ENCODE data around the gene SEMA4G. TPM values are rescaled to one million over a fixed set of nuclear protein-coding genes. Genes with fewer than 3 reads are reported as not detected.
"Not testable (repeated sequence)": the region's sequence is repeated elsewhere in the genome, so short reads cannot be mapped to it uniquely, and the experiment has no call there.

SEMA4G gene
- total and polyA plus RNA-seq, 8 donors, result 2.7 to 44.2 (median 33.9) TPM

DNA sequence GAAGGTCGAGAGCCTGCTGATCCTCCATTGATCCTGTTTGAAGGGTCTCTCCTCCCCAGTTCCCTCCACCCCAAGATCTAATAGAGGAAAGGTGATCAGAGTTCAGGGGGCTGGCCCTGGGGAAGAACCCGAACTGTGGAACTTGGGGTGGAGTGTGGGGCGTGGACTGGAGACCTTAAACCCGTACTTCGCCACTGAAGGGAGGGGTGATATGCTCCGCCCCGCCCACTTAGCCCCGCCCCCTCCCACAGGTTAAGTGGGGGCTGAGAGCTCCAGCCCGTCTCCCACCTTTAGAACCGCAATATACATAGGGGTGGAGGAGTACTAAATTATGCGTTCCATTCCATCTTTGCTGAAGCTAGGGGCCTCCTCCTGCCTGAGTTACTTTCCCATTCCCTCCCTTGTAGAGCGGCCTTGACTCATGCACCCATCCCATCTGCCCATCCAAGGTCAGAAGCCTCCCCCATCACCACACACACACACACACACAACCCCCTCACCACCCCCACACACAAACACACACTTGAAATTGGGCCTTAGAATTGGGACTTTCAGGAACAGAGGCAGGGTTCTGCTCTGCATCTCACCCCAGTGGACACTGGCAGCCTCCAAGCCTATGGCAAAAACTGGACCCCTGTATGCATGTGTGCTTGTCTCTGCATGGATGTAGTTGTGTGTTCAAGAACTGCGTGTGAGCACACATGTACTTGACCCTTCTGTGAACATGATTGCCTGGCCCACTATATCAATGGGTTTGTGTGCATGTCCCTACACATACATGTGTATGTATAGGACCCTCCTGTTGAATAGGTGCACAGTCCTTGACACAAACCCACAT is 991 bp downstream of the SEMA4G start:
- H3K27ac ChIP-seq, result no peak overlapping the region
- peak; percentile 69 for ATAC-seq
- peaks cover 0 to 15% of the 10 kb centered on the region in 2 donors for H3K27me3 ChIP-seq
- peaks cover 0 to 12% of the 10 kb centered on the region in 2 donors for H3K36me3 ChIP-seq
- no peaks in the 10 kb centered on the region for H3K9me3 ChIP-seq
- peaks cover 5 to 15% of the 10 kb centered on the region in 2 donors for H3K4me1 ChIP-seq
- DNase-seq, result peak in 1 of 4 donors; percentile 25
- intact Hi-C loops (cut with DNase I), result no loop called here
- H3K4me3 ChIP-seq, result peak overlapping the region; percentile 54 to 61
- TF ChIP-seq, protein P1, sequence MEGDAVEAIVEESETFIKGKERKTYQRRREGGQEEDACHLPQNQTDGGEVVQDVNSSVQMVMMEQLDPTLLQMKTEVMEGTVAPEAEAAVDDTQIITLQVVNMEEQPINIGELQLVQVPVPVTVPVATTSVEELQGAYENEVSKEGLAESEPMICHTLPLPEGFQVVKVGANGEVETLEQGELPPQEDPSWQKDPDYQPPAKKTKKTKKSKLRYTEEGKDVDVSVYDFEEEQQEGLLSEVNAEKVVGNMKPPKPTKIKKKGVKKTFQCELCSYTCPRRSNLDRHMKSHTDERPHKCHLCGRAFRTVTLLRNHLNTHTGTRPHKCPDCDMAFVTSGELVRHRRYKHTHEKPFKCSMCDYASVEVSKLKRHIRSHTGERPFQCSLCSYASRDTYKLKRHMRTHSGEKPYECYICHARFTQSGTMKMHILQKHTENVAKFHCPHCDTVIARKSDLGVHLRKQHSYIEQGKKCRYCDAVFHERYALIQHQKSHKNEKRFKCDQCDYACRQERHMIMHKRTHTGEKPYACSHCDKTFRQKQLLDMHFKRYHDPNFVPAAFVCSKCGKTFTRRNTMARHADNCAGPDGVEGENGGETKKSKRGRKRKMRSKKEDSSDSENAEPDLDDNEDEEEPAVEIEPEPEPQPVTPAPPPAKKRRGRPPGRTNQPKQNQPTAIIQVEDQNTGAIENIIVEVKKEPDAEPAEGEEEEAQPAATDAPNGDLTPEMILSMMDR (IDR thresholded peaks at IDR 0.05), result no peak

DNA sequence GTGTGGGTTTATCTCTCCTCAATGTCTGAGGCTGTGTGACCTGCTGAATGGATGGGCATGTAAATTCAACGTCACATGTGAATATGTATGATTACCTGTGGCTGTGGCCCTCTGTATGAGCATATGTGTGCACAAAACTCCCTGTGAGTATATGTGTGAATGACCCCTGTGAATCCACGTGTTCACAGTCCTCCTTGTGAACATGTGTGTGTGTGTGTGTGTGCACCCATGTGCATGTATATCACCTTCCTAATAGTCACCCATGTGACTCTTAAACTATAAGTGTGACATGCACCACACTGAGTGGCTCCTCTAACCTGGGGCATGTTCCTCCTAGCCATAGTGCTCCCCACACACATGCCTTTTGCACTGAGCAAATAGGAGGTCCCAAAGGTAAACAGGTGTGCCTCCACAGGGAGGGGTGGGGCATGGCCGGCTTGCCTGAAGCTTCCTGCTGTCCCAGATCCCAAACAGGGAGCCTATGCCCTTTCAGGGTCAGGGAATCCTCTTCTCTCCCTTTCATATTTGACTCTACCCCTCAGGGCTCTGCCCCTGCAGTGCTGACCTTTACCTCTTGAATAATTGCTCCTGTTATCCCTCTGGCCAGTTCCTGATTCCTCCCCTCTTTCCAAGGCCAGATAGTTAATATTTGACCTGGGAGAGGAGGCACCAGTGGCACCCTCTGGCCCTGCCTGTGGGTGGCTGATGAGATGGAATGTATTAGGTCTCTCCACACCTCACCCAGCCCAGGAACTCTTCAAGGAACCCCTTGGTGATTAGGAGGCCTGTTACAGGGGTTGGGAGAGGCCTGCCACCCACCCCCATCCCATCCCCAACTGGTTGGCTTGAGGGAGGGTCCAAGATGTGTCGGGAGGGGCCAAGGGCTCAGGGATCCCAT is 1.9 kb downstream of the SEMA4G start:
- Histone ChIP-seq H3K36me3 (peaks cover 0 to 6% of the 10 kb centered on the region in 2 donors), H3K27ac (no peak overlapping the region), H3K9me3 (no peaks in the 10 kb centered on the region), H3K4me3 (no peak overlapping the region), H3K4me1 (peaks cover 5 to 15% of the 10 kb centered on the region in 2 donors), H3K27me3 (peaks cover 0 to 15% of the 10 kb centered on the region in 2 donors)
- ATAC-seq (peak; percentile 59), DNase-seq (no peak)
- intact Hi-C loops (cut with DNase I), result no loop called here
- TF ChIP-seq, protein P1 (IDR thresholded peaks at IDR 0.05), result no peak

DNA sequence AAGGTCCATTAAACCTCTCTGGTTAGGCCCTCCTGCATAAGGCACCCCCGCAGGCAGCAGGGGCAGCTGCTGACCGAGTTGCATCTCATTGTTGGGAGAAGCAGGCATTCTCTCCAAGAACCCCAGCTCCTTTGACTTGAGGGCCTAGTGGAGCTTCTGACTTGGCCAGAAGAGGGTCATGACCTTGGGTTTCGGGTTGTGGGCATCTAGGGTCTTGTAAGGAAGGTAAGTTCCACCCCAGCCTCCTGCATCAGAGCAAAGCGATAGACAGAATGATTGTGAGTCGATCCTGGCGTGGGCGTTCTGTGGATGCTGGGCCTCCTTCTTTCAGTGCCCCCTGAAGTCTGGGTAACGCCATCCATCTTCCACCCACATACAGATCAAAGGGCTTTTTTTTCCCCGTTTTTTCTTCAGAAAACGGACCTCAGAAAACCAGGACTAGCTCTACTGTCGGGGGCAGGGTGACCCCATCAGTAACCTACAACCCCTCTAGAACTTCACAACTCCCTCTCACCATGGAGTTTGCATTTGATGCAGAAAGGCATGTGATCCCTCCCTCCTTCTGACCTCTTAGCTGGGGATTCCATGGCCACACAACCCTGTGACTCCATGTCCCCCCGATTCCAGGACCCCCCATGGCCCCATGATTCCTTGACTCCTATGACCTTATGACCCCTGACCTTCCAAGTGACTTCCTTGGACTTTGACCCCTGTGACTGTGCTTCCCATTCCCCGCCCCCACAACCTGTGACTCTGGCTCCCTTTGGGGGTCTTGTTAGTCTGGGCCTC is 3.0 kb downstream of the SEMA4G start:
- no peaks in the 10 kb centered on the region for H3K9me3 ChIP-seq
- peaks cover 0 to 15% of the 10 kb centered on the region in 2 donors for H3K27me3 ChIP-seq
- H3K36me3 ChIP-seq, result no peaks in the 10 kb centered on the region
- ATAC-seq (no peak), DNase-seq (no peak)
- TF ChIP-seq, protein P1 (IDR thresholded peaks at IDR 0.05), result no peak
- no peak overlapping the region for H3K27ac ChIP-seq
- H3K4me3 ChIP-seq, result no peak overlapping the region
- peaks cover 5 to 15% of the 10 kb centered on the region in 2 donors for H3K4me1 ChIP-seq
- intact Hi-C loops (cut with DNase I), result no loop called here

DNA sequence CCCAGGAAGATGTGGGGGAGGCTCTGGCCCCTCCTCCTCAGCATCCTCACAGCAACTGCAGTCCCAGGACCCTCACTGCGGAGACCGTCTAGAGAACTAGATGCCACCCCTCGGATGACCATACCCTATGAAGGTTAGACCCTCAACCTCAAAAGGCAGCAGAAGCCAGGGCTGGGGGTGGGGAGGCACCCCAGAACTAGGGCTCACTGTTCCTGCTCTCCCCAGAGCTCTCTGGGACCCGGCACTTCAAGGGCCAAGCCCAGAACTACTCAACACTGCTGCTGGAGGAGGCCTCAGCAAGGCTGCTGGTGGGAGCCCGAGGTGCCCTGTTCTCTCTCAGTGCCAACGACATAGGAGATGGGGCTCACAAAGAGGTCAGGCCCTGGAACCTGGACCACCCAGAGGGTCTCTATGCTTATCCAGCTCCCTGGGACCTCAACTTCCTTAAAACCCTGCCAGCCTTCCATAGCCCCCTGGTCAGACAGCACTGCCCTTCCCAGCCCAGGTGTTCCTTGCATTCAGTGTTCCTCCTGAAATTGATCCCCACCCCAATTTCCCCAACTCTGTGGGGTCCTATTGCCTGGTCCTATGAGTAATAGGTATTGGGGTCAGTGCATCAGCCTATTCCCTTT is 3.7 kb downstream of the SEMA4G start:
- Histone ChIP-seq H3K36me3 (no peaks in the 10 kb centered on the region), H3K9me3 (no peaks in the 10 kb centered on the region), H3K27me3 (peaks cover 0 to 15% of the 10 kb centered on the region in 2 donors), H3K4me1 (peaks cover 5 to 15% of the 10 kb centered on the region in 2 donors), H3K4me3 (no peak overlapping the region), H3K27ac (no peak overlapping the region)
- TF ChIP-seq, protein P1 (IDR thresholded peaks at IDR 0.05), result no peak
- DNase-seq (no peak), ATAC-seq (no peak)
- intact Hi-C loops (cut with DNase I), result no loop called here

DNA sequence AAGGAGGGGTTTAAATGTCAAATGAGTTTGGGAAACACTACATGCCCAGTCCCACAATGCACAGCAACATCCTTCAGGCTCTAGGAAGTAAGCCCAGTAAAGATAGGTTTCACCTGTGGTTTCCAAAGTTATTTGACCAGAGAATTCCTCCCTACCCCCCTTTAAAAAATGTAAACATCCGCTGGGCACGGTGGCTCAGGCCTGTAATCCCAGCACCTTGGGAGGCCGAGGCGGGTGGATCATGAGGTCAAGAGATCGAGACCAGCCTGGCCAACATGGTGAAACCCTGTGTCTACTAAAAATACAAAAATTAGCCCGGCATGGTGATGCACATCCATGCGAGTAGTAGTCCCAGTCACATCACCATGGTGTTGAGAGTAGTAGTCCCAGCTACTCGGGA is 6.1 kb downstream of the SEMA4G start:
- H3K9me3 ChIP-seq; DNase-seq; intact Hi-C loops (cut with DNase I); H3K4me3 ChIP-seq; H3K27me3 ChIP-seq; H3K4me1 ChIP-seq; ATAC-seq; H3K27ac ChIP-seq: not testable (repeated sequence)
- H3K36me3 ChIP-seq, result peaks cover 0 to 20% of the 10 kb centered on the region in 2 donors
